NCI-H2029 (cell line): ENCODE data around the gene CDYL.
"Not testable (repeated sequence)": the region's sequence is repeated elsewhere in the genome, so short reads cannot be mapped to it uniquely, and the experiment has no call there.

Experiments
- DNase-seq: peaks from one replicate; lab custom pipeline; 2025; lab: John Stamatoyannopoulos, UW

Gene CDYL

GRCh38 chr6:4846387-4846786 lies 70.2 kb downstream of the CDYL start:
- no peak for DNase-seq

- no peak for DNase-seq
Measured at GRCh38 chr6:4848382-4849068, 72.3 kb downstream of the CDYL start.

GRCh38 chr6:4849226-4850022 lies 73.2 kb downstream of the CDYL start:
- no peak for DNase-seq

DNA sequence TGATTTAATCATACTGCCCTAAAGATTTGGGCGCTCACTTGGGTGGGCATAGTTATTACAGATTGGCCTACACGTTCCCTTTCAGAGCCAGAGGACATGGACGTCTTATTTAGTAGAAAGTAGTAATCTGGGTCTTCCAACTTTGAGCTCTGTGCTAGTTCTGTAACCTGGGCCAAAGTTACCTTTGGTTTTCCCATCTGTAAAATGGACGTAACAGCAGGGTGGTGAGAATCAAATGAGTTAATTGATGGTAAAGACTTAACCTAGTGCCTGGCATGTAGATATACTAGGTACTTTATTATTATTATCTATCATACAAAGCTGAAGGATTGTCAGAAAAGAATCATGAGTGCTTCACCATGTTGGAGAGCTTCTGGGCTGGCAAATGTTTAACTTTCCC lies 74.8 kb downstream of the CDYL start:
- no peak for DNase-seq

DNA sequence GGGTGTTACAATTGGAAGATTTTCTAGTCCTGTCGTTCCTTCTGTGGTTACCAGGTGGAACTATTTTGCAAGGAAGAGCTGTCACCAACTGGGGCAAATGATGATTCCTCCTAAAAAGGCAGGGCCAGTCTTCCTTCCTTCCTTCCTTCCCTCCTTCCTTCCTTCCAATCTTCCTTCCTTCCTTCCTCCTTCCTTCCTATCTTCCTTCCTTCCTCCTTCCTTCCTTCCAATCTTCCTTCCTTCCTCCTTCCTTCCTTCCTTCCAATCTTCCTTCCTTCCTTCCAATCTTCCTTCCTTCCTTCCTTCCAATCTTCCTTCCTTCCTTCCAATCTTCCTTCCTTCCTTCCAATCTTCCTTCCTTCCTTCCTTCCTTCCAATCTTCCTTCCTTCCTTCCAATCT lies 76.0 kb downstream of the CDYL start:
- not testable (repeated sequence) for DNase-seq

DNA sequence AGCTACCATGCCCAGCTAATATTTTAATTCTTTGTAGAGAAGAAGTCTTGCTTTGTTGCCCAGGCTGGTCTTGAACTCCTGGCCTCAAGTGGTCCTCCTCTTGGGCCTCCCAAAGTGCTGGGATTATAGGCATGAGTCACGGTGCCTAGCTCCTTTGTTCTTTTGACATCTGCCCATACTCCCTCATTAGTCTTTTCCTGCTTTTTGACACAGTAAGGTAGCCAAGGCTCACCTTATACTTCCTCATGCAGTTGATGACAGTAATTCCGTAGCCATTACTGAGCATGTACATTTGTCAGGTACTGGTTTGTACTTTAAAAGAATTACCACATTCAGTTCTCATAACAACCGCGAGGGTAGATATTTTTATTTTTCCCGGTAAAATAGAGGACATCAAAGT lies 76.7 kb downstream of the CDYL start:
- no peak for DNase-seq

- no peak for DNase-seq
Measured at GRCh38 chr6:4853349-4853748, 77.1 kb downstream of the CDYL start.

DNA sequence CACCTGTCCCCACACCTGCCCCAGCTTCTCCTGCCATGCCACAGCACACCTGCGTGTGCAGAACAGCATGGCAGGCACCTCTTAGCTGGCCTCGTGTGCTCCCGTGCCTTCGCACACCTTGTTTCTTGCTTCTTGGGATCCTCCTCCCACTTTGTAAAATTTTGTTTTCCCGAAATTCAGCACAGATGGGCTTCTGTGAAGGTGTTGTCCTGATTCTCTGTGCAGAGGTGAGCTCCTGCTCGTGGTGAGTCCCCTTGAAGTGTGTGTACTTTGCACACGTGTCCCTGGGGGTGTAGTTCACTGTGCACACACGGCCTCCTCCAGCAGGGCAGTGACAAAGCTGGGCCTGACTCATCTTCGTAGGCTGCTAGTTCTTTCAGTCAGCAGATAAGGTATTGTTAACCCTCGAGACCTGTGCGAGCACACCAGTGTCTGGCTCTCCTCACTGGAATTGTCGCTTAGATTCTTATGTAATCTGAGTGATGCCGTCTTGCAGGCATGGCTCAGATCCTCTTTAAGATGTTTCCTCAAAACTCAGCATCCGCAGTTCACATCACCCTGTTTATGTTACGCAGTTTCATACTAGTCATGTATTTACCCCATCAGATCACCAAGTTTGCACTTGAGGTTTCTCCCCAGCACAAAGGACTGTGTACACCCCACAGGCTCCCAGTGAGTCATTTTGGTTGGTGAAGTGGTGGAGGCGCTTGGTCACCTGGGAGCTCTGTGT lies 77.7 kb downstream of the CDYL start:
- DNase-seq, result peak; percentile 49

- no peak for DNase-seq
Measured at GRCh38 chr6:4856785-4857184, 80.6 kb downstream of the CDYL start.

- no peak for DNase-seq
Measured at GRCh38 chr6:4858194-4859015, 82.2 kb downstream of the CDYL start.

DNA sequence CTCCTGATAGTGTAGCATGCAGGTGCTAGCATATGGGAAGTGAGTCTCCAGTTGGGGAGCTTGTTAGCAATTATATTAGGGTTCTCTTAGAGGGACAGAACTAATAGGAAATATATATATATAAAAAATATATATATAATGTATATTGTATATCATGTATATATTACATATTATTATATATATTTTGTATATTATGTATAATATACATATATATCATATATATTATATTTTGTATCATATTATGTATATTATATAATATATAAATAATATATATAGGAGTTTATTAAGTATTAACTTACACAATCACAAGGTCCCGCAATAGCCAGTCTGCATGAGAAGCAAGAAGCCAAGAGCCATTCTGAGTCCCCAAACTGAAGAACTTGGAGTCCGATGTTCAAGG lies 84.2 kb downstream of the CDYL start:
- DNase-seq, result no peak

GRCh38 chr6:4861564-4861963 lies 85.4 kb downstream of the CDYL start:
- peak; percentile 45 for DNase-seq

GRCh38 chr6:4864519-4864918 lies 88.3 kb downstream of the CDYL start:
- no peak for DNase-seq

- not testable (repeated sequence) for DNase-seq
Measured at GRCh38 chr6:4865006-4865405, 88.8 kb downstream of the CDYL start.

- no peak for DNase-seq
Measured at GRCh38 chr6:4870821-4871494, 94.8 kb downstream of the CDYL start.

- no peak for DNase-seq
Measured at GRCh38 chr6:4871825-4872224, 95.6 kb downstream of the CDYL start.

DNA sequence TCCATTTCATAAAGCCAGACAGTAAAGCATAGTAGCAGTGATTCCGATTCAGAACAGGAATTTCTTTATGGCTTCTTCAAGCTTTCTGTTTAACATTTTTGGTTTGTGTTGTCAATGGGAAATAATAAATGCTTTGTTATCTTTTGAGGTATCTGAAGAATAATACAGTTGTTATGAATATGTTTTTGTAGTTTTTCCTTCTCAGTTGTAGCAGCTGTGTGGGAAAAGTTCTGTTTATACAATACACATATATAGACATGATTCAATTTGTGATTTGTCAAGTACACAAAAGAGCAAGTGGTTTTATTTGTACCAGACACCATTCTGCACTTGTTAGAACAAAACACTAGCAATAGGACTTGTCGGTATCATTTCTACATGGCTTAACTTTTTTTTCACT lies 96.6 kb downstream of the CDYL start:
- no peak for DNase-seq

DNA sequence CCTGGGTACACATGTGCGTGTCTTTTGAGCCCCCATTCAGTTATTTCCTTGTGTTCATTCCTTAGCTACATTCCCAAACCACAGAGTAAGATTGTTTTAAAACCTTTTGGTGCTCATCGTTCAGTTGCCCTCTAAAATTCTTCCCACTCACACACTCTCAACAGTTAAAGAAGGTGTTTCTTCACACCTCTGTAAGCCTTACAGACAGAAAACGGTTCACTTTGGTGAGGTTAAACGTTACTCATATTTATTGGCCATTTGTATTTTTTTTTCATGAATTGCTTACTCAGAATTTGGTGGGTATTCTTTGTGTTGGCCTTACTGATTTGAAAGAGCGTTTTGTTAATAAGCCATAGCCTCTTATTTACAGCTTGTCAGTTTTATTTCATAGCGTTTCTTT lies 97.7 kb downstream of the CDYL start:
- DNase-seq, result no peak

DNA sequence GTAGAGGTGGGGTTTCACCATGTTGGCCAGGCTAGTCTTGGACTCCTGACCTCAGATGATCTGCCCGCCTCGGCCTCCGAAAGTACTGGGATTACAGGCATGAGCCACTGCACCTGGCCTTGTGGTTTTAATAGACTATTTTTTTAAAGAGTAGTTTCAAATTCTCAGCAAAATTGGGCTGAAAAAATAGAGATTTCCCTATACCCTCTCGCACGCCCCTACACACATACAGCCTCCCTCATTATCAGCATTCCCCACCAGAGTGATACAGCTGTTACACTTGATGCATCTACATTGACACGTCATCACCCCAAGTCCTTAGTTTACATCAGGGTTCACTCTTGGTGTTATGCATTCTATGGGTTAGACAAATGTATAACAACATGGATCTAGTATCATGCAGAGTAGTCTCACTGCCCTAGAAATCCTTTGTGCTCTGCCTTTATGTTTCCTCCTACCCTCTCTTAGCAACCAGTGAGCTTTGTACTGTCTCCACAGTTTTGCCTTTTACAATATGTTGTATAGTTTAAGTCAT lies 103.6 kb downstream of the CDYL start:
- DNase-seq, result no peak

DNA sequence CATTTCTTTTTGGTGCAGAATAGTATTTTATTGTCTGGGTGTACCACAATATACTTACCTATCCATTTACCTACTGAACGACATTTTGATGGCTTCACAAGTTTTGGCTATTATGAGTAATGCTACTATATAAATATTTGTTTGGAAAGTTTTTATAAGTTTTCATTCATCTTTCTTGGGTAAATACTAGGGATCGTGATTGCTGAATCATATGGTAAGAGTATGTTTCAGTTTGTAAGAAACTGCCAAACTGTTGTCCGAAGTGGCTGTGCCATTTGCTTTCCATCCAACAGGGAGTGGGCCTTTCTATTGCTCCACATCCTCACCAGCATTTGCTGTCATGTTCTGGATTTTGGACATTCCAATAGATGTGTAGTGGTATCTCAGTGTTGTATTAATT lies 104.2 kb downstream of the CDYL start:
- DNase-seq, result no peak

DNA sequence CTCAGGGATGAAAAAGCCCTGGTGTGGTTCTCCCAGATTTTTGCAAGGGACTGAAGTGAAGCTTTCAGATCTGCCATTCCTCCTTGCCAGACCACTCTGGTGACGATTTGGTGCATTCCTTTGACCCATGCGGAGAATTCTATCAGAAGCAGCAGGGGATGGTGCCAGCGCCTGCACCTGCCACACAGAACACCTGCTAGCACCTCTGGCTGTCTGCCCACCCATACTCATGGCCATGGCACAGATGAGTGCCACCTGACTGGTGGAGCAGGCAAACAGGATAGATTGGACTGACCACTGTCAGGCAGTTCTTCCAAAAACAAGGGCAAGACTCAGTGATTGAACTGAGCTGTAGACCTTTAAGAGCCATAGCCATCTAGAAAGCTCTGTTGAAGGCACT lies 107.1 kb downstream of the CDYL start:
- peak; percentile 97 for DNase-seq
